ENCODE measurements around the gene FBLL1.

The FBLL1 gene

GRCh38 chr5:168580227-168580508 is 51.1 kb downstream of the FBLL1 start:
- peak overlapping the region; percentile 91 for H3K4me2 ChIP-seq (ENCODE audit: low read length)
- H3K27me3 ChIP-seq (ENCODE audit: control insufficient read depth, low read length), result peaks cover 2% of the 10 kb centered on the region; the same call in 1 of the 2 replicates
- H3K79me2 ChIP-seq (ENCODE audit: control insufficient read depth, low read length), result peaks cover 45% of the 10 kb centered on the region
- H3K36me3 ChIP-seq (ENCODE audit: control insufficient read depth, low read length), result peaks cover 37% of the 10 kb centered on the region
- H3K9me3 ChIP-seq (ENCODE audit: control insufficient read depth, insufficient read depth, low read length), result no peaks in the 10 kb centered on the region
- peak overlapping the region; percentile 87 for H3K27ac ChIP-seq (ENCODE audit: low read depth, low read length)
- TF ChIP-seq EZH2phosphoT487 (IDR thresholded peaks at IDR 0.05; ENCODE audit: borderline replicate concordance, low read length), result no peak
- TF ChIP-seq, protein P1, sequence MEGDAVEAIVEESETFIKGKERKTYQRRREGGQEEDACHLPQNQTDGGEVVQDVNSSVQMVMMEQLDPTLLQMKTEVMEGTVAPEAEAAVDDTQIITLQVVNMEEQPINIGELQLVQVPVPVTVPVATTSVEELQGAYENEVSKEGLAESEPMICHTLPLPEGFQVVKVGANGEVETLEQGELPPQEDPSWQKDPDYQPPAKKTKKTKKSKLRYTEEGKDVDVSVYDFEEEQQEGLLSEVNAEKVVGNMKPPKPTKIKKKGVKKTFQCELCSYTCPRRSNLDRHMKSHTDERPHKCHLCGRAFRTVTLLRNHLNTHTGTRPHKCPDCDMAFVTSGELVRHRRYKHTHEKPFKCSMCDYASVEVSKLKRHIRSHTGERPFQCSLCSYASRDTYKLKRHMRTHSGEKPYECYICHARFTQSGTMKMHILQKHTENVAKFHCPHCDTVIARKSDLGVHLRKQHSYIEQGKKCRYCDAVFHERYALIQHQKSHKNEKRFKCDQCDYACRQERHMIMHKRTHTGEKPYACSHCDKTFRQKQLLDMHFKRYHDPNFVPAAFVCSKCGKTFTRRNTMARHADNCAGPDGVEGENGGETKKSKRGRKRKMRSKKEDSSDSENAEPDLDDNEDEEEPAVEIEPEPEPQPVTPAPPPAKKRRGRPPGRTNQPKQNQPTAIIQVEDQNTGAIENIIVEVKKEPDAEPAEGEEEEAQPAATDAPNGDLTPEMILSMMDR (IDR thresholded peaks at IDR 0.05; ENCODE audit: low read depth, low read length, poor library complexity, severe bottlenecking), result no peak
- peak overlapping the region; percentile 99 for H3K4me3 ChIP-seq (ENCODE audit: low read length)
- H3K9me2 ChIP-seq (replicated peaks; ENCODE audit: control insufficient read depth, low read length), result no peaks in the 10 kb centered on the region
- peaks cover 33% of the 10 kb centered on the region for H3K4me1 ChIP-seq (ENCODE audit: control insufficient read depth, low read length)
- H4K20me1 ChIP-seq (ENCODE audit: control insufficient read depth, insufficient read depth, low read depth, low read length), result peaks cover 22% of the 10 kb centered on the region
- H3F3A ChIP-seq (ENCODE audit: control insufficient read depth, insufficient read depth), result no peaks in the 10 kb centered on the region

Measured in DOHH2 (cell line).